GM12872 (cell line): ENCODE data around the gene CPA5.

Source experiments
- CTCF ChIP-seq: IDR thresholded peaks from 3 replicates; pipeline ENCODE4 v1.5.1; 2011; ENCODE audit warnings: low read depth, mild to moderate bottlenecking, low read length, moderate library complexity; ENCODE audit not compliant: insufficient read depth

CPA5 gene

GRCh38 chr7:130302649-130303048 is 42.0 kb upstream of the CPA5 start:
- TF ChIP-seq CTCF, result no peak

- no peak for TF ChIP-seq CTCF
Measured at GRCh38 chr7:130303127-130303526, 41.5 kb upstream of the CPA5 start.

- no peak for TF ChIP-seq CTCF
Measured at GRCh38 chr7:130303551-130303950, 41.1 kb upstream of the CPA5 start.

GRCh38 chr7:130303982-130304381 is 40.6 kb upstream of the CPA5 start:
- TF ChIP-seq CTCF, result no peak

- TF ChIP-seq CTCF, result no peak
Measured at GRCh38 chr7:130304878-130305277, 39.7 kb upstream of the CPA5 start.

GRCh38 chr7:130305433-130306042 is 39.1 kb upstream of the CPA5 start:
- no peak for TF ChIP-seq CTCF

GRCh38 chr7:130309986-130310385 is 34.6 kb upstream of the CPA5 start:
- no peak for TF ChIP-seq CTCF

- no peak for TF ChIP-seq CTCF
Measured at GRCh38 chr7:130314305-130314704, 30.3 kb upstream of the CPA5 start.
